HepG2 (cell line): ENCODE measurements around the gene NCOA7. TPM values are rescaled to one million over a fixed set of nuclear protein-coding genes. Genes with fewer than 3 reads are reported as not detected.

Source experiments
- AFF4 ChIP-seq: sonication (generic); formaldehyde crosslinking; IDR thresholded peaks from 2 replicates; pipeline ENCODE4 v1.4.0; 2020; ENCODE audit warnings: missing genetic modification reagents
- ATF5 ChIP-seq: sonication (generic); formaldehyde crosslinking; IDR thresholded peaks from 2 replicates; pipeline ENCODE4 v1.4.0; 2020; ENCODE audit warnings: mild to moderate bottlenecking, low read depth, missing genetic modification reagents
- BATF2 ChIP-seq: sonication (generic); formaldehyde crosslinking; IDR thresholded peaks from 2 replicates; pipeline ENCODE4 v1.8.0; 2022; ENCODE audit warnings: mild to moderate bottlenecking, missing genetic modification reagents, moderate library complexity
- FOXM1 ChIP-seq: sonication (generic); formaldehyde crosslinking; IDR thresholded peaks from 2 replicates; pipeline ENCODE4 v1.5.0; 2020; ENCODE audit warnings: missing genetic modification reagents
- FOXO4 ChIP-seq: sonication (generic); formaldehyde crosslinking; conservative IDR thresholded peaks from 2 replicates; pipeline ENCODE4 v1.8.1; 2023; ENCODE audit warnings: missing genetic modification reagents
- HNRNPUL1 ChIP-seq: fragments of 200-400 bp; formaldehyde crosslinking; IDR thresholded peaks from 2 replicates; pipeline ENCODE4 v1.6.1; 2017; ENCODE audit warnings: low read depth, mild to moderate bottlenecking, low read length, moderate library complexity
- KLF15 ChIP-seq: sonication (generic); formaldehyde crosslinking; IDR thresholded peaks from 2 replicates; pipeline ENCODE4 v1.8.1; 2023; ENCODE audit warnings: borderline replicate concordance, mild to moderate bottlenecking, inconsistent platforms, missing genetic modification reagents, mixed read lengths
- KMT2A ChIP-seq: sonication (generic); formaldehyde crosslinking; IDR thresholded peaks from 2 replicates; pipeline ENCODE4 v1.4.0; 2020; ENCODE audit warnings: missing genetic modification reagents
- PLRG1 ChIP-seq: fragments of 450-650 bp; conservative IDR thresholded peaks from 2 replicates; pipeline ENCODE4 v1.6.1; 2016
- RNF2 ChIP-seq: fragments of 450-650 bp; conservative IDR thresholded peaks from 2 replicates; pipeline ENCODE4 v1.6.1; 2016; ENCODE audit warnings: low read depth
- SIX1 ChIP-seq: sonication (generic); formaldehyde crosslinking; IDR thresholded peaks from 2 replicates; pipeline ENCODE4 v1.4.0; 2020; ENCODE audit warnings: missing genetic modification reagents, borderline replicate concordance
- SP5 ChIP-seq: IDR thresholded peaks from 2 replicates; pipeline ENCODE4 v1.6.1; 2016; ENCODE audit warnings: low read depth, borderline replicate concordance
- SRSF4 ChIP-seq: fragments of 200-400 bp; formaldehyde crosslinking; IDR thresholded peaks from one replicate; pipeline ENCODE4 v1.6.1; 2018; ENCODE audit warnings: mild to moderate bottlenecking, low read depth, low read length, moderate library complexity; ENCODE audit not compliant: poor library complexity, severe bottlenecking
- ZBTB39 ChIP-seq: sonication (generic); formaldehyde crosslinking; IDR thresholded peaks from 2 replicates; pipeline ENCODE4 v1.5.0; 2020; ENCODE audit warnings: missing genetic modification reagents
- ZNF3 ChIP-seq: IDR thresholded peaks from 2 replicates; pipeline ENCODE4 v1.7.0; 2017; ENCODE audit warnings: inconsistent platforms
- ZNF503 ChIP-seq: sonication (generic); formaldehyde crosslinking; IDR thresholded peaks from 2 replicates; pipeline ENCODE4 v1.4.0; 2020; ENCODE audit warnings: missing genetic modification reagents
- ZNF562 ChIP-seq: sonication (generic); formaldehyde crosslinking; IDR thresholded peaks from 2 replicates; pipeline ENCODE4 v1.8.0; 2022; ENCODE audit warnings: missing genetic modification reagents, borderline replicate concordance
- ZNF607 ChIP-seq: sonication (generic); formaldehyde crosslinking; IDR thresholded peaks from 2 replicates; pipeline ENCODE4 v1.5.1; 2020; ENCODE audit warnings: missing genetic modification reagents, mild to moderate bottlenecking, borderline replicate concordance
- polyA plus RNA-seq, 8 experiments: library from polyadenylated mRNA; depleted of rRNA in 3 of 8; stranded (reverse) in 7 of 8; unstranded in 1 of 8; fragments of >200 nt; fragmentation: Illumina TruSeq in 4 of 8; extraction: Trizol in 4 of 8; gene quantifications; 2 replicates each; pipeline versions ENCODE4 v1.2.1 to v1.2.3, GENCODE V29; 2011 to 2016; ENCODE audit warnings: low read depth in 4 of 8, missing spikeins in 1 of 8, mixed read lengths in 1 of 8; ENCODE audit not compliant: insufficient read depth in 1 of 8
- total RNA-seq, 5 experiments: library from RNA; depleted of rRNA; stranded (reverse); fragments of >200 nt; fragmentation: Illumina TruSeq; extraction: Trizol; gene quantifications; 2 replicates each; pipeline ENCODE4 v1.2.3, GENCODE V29; 2016; ENCODE audit warnings: low read depth in 1 of 5

NCOA7 gene
- total and polyA plus RNA-seq, 2 of the 13 experiments (the other 11 are each of a cell fraction or from before 2014, with no cell fraction given), result 13.6 to 20.8 TPM

GRCh38 chr6:125918681-125919566, 128.2 kb downstream of the NCOA7 start (continued):
- TF ChIP-seq AFF4 (no peak; the same call in 1 of the 2 replicates), RNF2 (no peak), FOXO4 (CRISPR knock-in tag) (no peak), KLF15 (CRISPR knock-in tag) (no peak), ZNF607 (CRISPR knock-in tag) (peak; percentile 32; the same call in 1 of the 2 replicates), BATF2 (no peak), KMT2A (CRISPR knock-in tag) (peak; percentile 90), HNRNPUL1 (no peak), ZNF3 (CRISPR knock-in tag) (0 out of 2 replicates have a peak, but pooled peaks have one; percentile 25), SIX1 (CRISPR knock-in tag) (peak; percentile 98), PLRG1 (no peak), ZNF503 (no peak), SRSF4 (no peak), ZBTB39 (CRISPR knock-in tag) (no peak), ZNF562 (CRISPR knock-in tag) (no peak), FOXM1 (CRISPR knock-in tag) (no peak), ATF5 (CRISPR knock-in tag) (no peak), SP5 (CRISPR knock-in tag) (no peak)
